DOHH2 (cell line): ENCODE data around the gene MVD.

Experiments
- H3F3A ChIP-seq: fragments of 200-600 bp; sonication (generic), shearing (Covaris generic); 2 replicates; pipeline ENCODE4 v1.6.0; 2016; ENCODE audit warnings: antibody characterized with exemption, mild to moderate bottlenecking; ENCODE audit not compliant: control insufficient read depth, insufficient read depth
- H3K27ac ChIP-seq: fragments of 200-600 bp; sonication (generic); 2 replicates; pipeline ENCODE4 v1.5.1; 2014; ENCODE audit warnings: low read depth, mild to moderate bottlenecking, low read length, moderate library complexity
- H3K27me3 ChIP-seq: fragments of 200-600 bp; sonication (generic); 2 replicates; pipeline ENCODE4 v1.6.1; 2014; ENCODE audit warnings: mild to moderate bottlenecking, low read length, mixed read lengths; ENCODE audit not compliant: control insufficient read depth
- H3K36me3 ChIP-seq: fragments of 200-600 bp; sonication (generic); 2 replicates; pipeline ENCODE4 v1.6.1; 2014; ENCODE audit warnings: mild to moderate bottlenecking, low read length, moderate library complexity, mixed read lengths; ENCODE audit not compliant: control insufficient read depth
- H3K4me1 ChIP-seq: fragments of 200-600 bp; sonication (generic); 2 replicates; pipeline ENCODE4 v1.6.1; 2014; ENCODE audit warnings: mild to moderate bottlenecking, low read length, mixed read lengths; ENCODE audit not compliant: control insufficient read depth
- H3K4me2 ChIP-seq: fragments of 200-600 bp; sonication (generic); 2 replicates; pipeline ENCODE4 v1.6.0; 2014; ENCODE audit warnings: mild to moderate bottlenecking, low read length, moderate library complexity
- H3K4me3 ChIP-seq: fragments of 200-600 bp; sonication (generic); 2 replicates; pipeline ENCODE4 v1.5.1; 2014; ENCODE audit warnings: mild to moderate bottlenecking, low read length, mixed read lengths
- H3K79me2 ChIP-seq: fragments of 200-600 bp; sonication (generic); 2 replicates; pipeline ENCODE4 v1.6.1; 2014; ENCODE audit warnings: mild to moderate bottlenecking, low read length, mixed read lengths; ENCODE audit not compliant: control insufficient read depth
- H3K9me2 ChIP-seq: fragments of 200-600 bp; sonication (generic); replicated peaks from 2 replicates; pipeline ENCODE4 v1.6.1; 2014; ENCODE audit warnings: mild to moderate bottlenecking, low read length, mixed read lengths; ENCODE audit not compliant: control insufficient read depth
- H3K9me3 ChIP-seq: fragments of 200-600 bp; sonication (generic); 2 replicates; pipeline ENCODE4 v1.6.1; 2014; ENCODE audit warnings: antibody characterized with exemption, low read length, mixed read lengths; ENCODE audit not compliant: control insufficient read depth, insufficient read depth
- H4K20me1 ChIP-seq: fragments of 200-600 bp; sonication (generic); 2 replicates; pipeline ENCODE4 v1.6.0; 2014; ENCODE audit warnings: low read depth, mild to moderate bottlenecking, antibody characterized with exemption, low read length, moderate library complexity; ENCODE audit not compliant: control insufficient read depth, insufficient read depth
- EZH2phosphoT487 ChIP-seq: fragments of 200-600 bp; sonication (generic); IDR thresholded peaks from 2 replicates; pipeline ENCODE4 v1.6.1; 2017; ENCODE audit warnings: borderline replicate concordance, mild to moderate bottlenecking, antibody characterized with exemption, low read length, moderate library complexity, mixed read lengths
- TF ChIP-seq, protein P1 (sequence below): fragments of 200-600 bp; sonication (generic); IDR thresholded peaks from one replicate; pipeline ENCODE4 v1.5.1; 2014; ENCODE audit warnings: antibody characterized with exemption, mild to moderate bottlenecking, low read depth, low read length; ENCODE audit not compliant: poor library complexity, severe bottlenecking

Gene MVD

DNA sequence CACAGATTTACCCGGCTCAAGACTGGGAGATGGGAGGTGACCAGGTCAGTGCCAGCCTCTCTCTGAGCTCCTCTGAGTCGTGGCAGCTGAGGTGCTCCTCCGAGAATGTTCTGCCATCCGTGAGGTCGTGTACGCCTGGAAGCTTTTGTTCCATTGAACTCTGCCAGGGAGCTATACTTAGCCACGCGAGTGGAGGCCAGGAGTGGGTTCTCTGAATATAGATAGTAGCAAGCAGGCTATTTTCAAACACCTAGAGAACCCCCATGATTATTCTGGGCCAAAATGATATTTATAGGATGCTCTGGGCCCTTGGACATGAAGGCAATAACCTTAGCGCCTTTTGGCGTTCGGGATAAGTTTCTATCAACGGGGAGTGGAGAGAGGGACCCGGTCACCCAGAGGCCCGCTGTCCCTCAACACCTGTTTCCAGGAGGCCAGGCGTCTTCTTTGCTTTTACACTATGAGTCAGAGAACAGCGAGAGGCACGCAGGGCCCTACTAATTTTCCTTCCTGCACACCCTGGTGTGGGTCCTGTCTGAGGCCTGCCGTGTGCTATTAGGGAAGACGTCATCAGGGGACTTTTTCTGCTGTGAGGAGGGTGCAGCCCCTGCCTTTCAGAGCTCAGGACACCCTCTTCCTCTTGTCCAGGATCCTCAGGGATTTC, 11.0 kb upstream of the MVD start:
- no peaks in the 10 kb centered on the region for H3K9me2 ChIP-seq
- no peak overlapping the region for H3K4me2 ChIP-seq
- TF ChIP-seq EZH2phosphoT487 = no peak
- TF ChIP-seq, protein P1, sequence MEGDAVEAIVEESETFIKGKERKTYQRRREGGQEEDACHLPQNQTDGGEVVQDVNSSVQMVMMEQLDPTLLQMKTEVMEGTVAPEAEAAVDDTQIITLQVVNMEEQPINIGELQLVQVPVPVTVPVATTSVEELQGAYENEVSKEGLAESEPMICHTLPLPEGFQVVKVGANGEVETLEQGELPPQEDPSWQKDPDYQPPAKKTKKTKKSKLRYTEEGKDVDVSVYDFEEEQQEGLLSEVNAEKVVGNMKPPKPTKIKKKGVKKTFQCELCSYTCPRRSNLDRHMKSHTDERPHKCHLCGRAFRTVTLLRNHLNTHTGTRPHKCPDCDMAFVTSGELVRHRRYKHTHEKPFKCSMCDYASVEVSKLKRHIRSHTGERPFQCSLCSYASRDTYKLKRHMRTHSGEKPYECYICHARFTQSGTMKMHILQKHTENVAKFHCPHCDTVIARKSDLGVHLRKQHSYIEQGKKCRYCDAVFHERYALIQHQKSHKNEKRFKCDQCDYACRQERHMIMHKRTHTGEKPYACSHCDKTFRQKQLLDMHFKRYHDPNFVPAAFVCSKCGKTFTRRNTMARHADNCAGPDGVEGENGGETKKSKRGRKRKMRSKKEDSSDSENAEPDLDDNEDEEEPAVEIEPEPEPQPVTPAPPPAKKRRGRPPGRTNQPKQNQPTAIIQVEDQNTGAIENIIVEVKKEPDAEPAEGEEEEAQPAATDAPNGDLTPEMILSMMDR = no peak
- no peak overlapping the region for H3K27ac ChIP-seq
- no peaks in the 10 kb centered on the region for H3K4me1 ChIP-seq
- no peak overlapping the region for H3K4me3 ChIP-seq
- H3K79me2 ChIP-seq = no peaks in the 10 kb centered on the region
- H3K36me3 ChIP-seq = peaks cover 12% of the 10 kb centered on the region; the same call in 1 of the 2 replicates
- H3F3A ChIP-seq = no peaks in the 10 kb centered on the region
- no peaks in the 10 kb centered on the region for H4K20me1 ChIP-seq
- H3K9me3 ChIP-seq = no peaks in the 10 kb centered on the region
- H3K27me3 ChIP-seq = no peaks in the 10 kb centered on the region

DNA sequence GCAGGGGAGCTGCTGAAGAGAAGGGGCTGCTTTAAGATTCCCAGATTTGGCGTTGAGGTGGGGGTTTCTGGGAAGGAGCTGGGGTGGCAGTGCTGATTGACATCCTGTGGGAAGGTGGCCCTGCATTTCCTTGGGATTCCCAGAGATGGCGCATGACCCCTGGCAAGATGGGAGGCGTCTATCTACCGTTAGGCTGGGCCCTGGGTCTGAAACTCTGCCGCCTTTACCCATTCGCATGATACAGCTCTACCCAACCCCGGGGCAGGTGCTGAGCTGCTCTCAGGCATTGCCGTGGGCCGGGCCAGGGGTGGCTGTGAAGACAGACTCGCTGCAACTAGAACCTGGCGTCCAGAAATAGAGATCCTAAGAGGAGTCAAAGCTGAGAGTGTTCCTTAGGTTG, 9.9 kb upstream of the MVD start:
- H3K4me2 ChIP-seq = no peak overlapping the region
- H4K20me1 ChIP-seq = no peaks in the 10 kb centered on the region
- no peak overlapping the region for H3K4me3 ChIP-seq
- peaks cover 18% of the 10 kb centered on the region; the same call in 1 of the 2 replicates for H3K36me3 ChIP-seq
- H3K4me1 ChIP-seq = no peaks in the 10 kb centered on the region
- no peaks in the 10 kb centered on the region for H3F3A ChIP-seq
- H3K27me3 ChIP-seq = no peaks in the 10 kb centered on the region
- no peaks in the 10 kb centered on the region for H3K9me2 ChIP-seq
- no peak overlapping the region for H3K27ac ChIP-seq
- no peaks in the 10 kb centered on the region for H3K79me2 ChIP-seq
- TF ChIP-seq, protein P1 = no peak
- no peak for TF ChIP-seq EZH2phosphoT487
- no peaks in the 10 kb centered on the region for H3K9me3 ChIP-seq

DNA sequence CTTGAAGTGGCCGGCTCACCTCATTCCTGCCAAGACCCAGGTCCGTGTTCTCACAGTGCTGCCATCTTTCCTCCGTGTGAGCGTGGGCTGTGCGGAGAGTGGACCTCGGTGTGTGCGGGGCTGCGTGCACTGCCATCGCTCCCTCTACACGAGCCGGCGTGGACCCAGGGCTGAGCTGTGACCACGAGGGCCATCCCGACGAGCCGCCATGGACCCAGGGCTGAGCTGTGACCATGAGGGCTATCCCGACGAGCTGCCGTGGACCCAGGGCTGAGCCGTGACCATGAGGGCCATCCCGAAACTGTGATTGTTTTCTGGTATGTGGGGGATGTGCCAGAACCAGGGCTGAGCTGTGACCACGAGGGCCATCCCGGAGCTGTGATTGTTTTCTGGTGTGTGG, 8.9 kb upstream of the MVD start:
- H4K20me1 ChIP-seq = no peaks in the 10 kb centered on the region
- no peaks in the 10 kb centered on the region for H3K9me3 ChIP-seq
- no peak overlapping the region for H3K27ac ChIP-seq
- peaks cover 7% of the 10 kb centered on the region; the same call in 1 of the 2 replicates for H3K4me1 ChIP-seq
- no peak overlapping the region for H3K4me2 ChIP-seq
- H3F3A ChIP-seq = no peaks in the 10 kb centered on the region
- no peaks in the 10 kb centered on the region for H3K9me2 ChIP-seq
- H3K36me3 ChIP-seq = peaks cover 25% of the 10 kb centered on the region; the same call in 1 of the 2 replicates
- H3K27me3 ChIP-seq = no peaks in the 10 kb centered on the region
- H3K4me3 ChIP-seq = no peak overlapping the region
- TF ChIP-seq, protein P1 = no peak
- TF ChIP-seq EZH2phosphoT487 = no peak
- H3K79me2 ChIP-seq = peaks cover 2% of the 10 kb centered on the region; the same call in 1 of the 2 replicates
